Kidney (tissue), 14 donors: ENCODE data around the gene SLC22A4. TPM values are rescaled to one million over a fixed set of nuclear protein-coding genes. Genes with fewer than 3 reads are reported as not detected.

Experiments used
- DNase-seq, 5 donors: peaks; one replicate each; pipeline ENCODE4 v3.0.0-alpha.2; 2013 to 2020
- FAIRE-seq: peaks from 2 replicates; lab custom pipeline; 2012; peaks lifted over from hg19 to GRCh38; lab: Jason Lieb, UNC
- H3K27ac ChIP-seq, 2 donors: one replicate each; pipeline ENCODE4 v1.7.0; 2013; ENCODE audit warnings: low read depth in 2 of 2, low read length in 2 of 2, inconsistent platforms in 1 of 2
- H3K27me3 ChIP-seq: one replicate; pipeline ENCODE4 v1.7.1; 2013; ENCODE audit warnings: low read length, inconsistent platforms; ENCODE audit not compliant: control insufficient read depth, insufficient read depth
- H3K36me3 ChIP-seq, 3 donors: one replicate each; pipeline versions ENCODE4 v1.7.0 to v1.7.1; 2013; ENCODE audit warnings: low read length in 3 of 3, control low read depth in 1 of 3, inconsistent platforms in 1 of 3; ENCODE audit not compliant: insufficient read depth in 3 of 3, control insufficient read depth in 2 of 3
- H3K4me1 ChIP-seq, 3 donors: one replicate each; pipeline versions ENCODE4 v1.7.0 to v1.7.1; 2013; ENCODE audit warnings: low read length in 3 of 3, inconsistent platforms in 1 of 3, low read depth in 1 of 3; ENCODE audit not compliant: control insufficient read depth in 2 of 3, insufficient read depth in 2 of 3
- H3K4me3 ChIP-seq, 3 donors: one replicate each; pipeline versions ENCODE4 v1.7.0 to v1.8.1; 2013; ENCODE audit warnings: low read length in 3 of 3, control low read depth in 1 of 3, inconsistent platforms in 1 of 3
- H3K9ac ChIP-seq, 3 donors: one replicate each; pipeline versions ENCODE4 v1.7.0 to v1.7.1; 2013; ENCODE audit warnings: low read length in 3 of 3, control low read depth in 1 of 3, inconsistent platforms in 1 of 3
- H3K9me3 ChIP-seq, 3 donors: one replicate each; pipeline versions ENCODE4 v1.7.0 to v1.7.1; 2013; ENCODE audit warnings: low read length in 3 of 3, control low read depth in 1 of 3, inconsistent platforms in 1 of 3; ENCODE audit not compliant: control insufficient read depth in 2 of 3, insufficient read depth in 1 of 3
- CTCF ChIP-seq: IDR thresholded peaks from 3 replicates; pipeline ENCODE4 v1.5.1; 2012; ENCODE audit warnings: mild to moderate bottlenecking, moderate library complexity, borderline replicate concordance; ENCODE audit not compliant: insufficient read depth; ENCODE audit errors: extremely low read depth
- intact Hi-C: fragments of 100-400 bp; cut with DNase I; formaldehyde crosslinking; loops from one replicate; pipeline ENCODE4 v1.11.1; 2022
- polyA plus RNA-seq: library from polyadenylated mRNA; stranded (reverse); fragments of 350-450 nt; fragmentation: Illumina TruSeq; extraction: RNeasy Lipid Tissue Mini Kit (QIAGEN cat#74804); gene quantifications from one replicate; pipeline ENCODE4 v1.2.3, GENCODE V29; 2014; ENCODE audit warnings: low read depth, low replicate concordance; ENCODE audit not compliant: insufficient read depth
- total RNA-seq: library from RNA; stranded (reverse); fragmentation: NEBNext Ultra II Directional; extraction: Animal tissue kit (Norgen Biotek cat#: 25700); gene quantifications from one replicate; pipeline ENCODE4 v1.2.1, GENCODE V29; 2021
- donor health status: control.
- donor health status: control.
- donor health status: control.
- donor health status: control.
- donor health status: control.
- donor health status: DM: yes; HTN: yes; CAD: no.
- donor health status: Normal renal cell carcinoma (clear cell type).

The SLC22A4 gene
- total and polyA plus RNA-seq, 2 donors from 2014 or later, result 2.4 to 7.6 TPM

DNA sequence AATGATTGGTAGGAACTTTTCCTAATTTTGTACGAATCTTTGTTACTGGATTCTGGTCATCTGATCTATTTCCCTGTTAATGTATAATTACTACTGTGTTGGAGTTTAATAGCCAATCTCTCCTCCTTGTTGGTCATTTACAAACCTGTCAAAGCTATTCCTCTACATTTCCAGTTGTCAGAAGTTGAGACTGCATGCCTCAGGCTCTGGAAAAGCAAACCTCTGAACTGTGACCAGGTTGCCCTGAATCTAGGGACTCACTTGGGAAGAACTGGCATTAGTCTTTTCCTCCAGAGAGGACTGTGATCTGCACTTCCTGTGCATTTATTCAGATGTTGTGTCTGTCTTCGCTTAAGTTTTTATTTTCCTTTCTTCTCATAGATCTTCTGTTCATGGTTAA is 20.6 kb upstream of the SLC22A4 start:
- no peaks in the 10 kb centered on the region for H3K9me3 ChIP-seq
- intact Hi-C loops, result no loop called here
- peaks cover 0 to 2% (median 0%) of the 10 kb centered on the region in 3 donors for H3K36me3 ChIP-seq
- no peaks in the 10 kb centered on the region for H3K27me3 ChIP-seq
- H3K4me1 ChIP-seq, result peaks cover 0 to 18% (median 12%) of the 10 kb centered on the region in 3 donors
- peak; percentile 29 for FAIRE-seq
- DNase-seq, result peak in 2 of 5 donors; percentile 35 to 56
- peak overlapping the region in 1 of 3 donors; percentile 3 for H3K9ac ChIP-seq
- TF ChIP-seq CTCF, result no peak
- H3K27ac ChIP-seq, result peak overlapping the region; percentile 59 to 66
- H3K4me3 ChIP-seq, result peak overlapping the region in 2 of 3 donors; percentile 31 to 74

DNA sequence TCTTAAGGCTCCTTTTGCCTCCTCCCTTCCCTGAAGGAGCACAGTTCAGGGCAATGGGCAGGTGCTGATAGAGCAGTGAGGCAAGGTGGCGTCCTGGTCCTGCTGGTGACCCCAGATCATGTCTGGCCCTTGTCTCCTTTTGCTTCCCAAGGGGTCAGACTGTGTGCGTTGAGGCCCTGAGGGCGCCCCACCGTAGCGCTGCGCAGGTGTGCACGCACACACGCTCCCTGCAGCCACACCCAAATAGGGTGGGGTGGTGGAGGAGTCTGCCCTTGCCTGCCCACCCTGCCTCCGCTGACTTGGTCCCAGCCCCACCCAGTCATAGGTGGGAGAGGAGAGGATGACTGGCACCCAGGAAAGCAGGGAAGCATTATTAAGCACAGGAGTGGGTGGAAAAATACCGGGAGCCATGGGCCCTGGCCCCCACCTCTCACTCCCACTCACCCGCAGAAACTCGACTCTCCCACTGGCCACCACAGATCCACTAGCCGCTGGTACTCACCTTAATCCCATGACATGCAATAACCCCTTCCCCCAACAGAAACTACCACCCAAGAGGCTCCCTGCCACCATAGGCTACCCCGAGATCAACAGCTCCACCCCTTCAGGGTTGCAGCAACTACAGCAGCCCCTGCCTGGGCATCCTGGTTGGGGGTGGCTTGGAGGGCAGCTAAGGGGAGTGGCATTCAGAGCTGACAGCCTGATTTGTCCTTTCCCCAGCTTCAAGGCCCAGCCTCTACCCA is 20.0 kb upstream of the SLC22A4 start:
- H3K9ac ChIP-seq, result peak overlapping the region in 1 of 3 donors; percentile 3
- TF ChIP-seq CTCF, result no peak
- peaks cover 0 to 2% (median 0%) of the 10 kb centered on the region in 3 donors for H3K36me3 ChIP-seq
- H3K9me3 ChIP-seq, result no peaks in the 10 kb centered on the region
- DNase-seq (peak in 3 of 5 donors; percentile 31 to 81 (median 63)), FAIRE-seq (no peak)
- H3K27me3 ChIP-seq, result no peaks in the 10 kb centered on the region
- intact Hi-C loops, result no loop called here
- peak overlapping the region; percentile 30 to 74 (median 45) for H3K4me3 ChIP-seq
- H3K27ac ChIP-seq, result peak overlapping the region; percentile 59 to 66
- peaks cover 0 to 20% (median 17%) of the 10 kb centered on the region in 3 donors for H3K4me1 ChIP-seq

GRCh38 chr5:132275367-132276220 is 18.6 kb upstream of the SLC22A4 start:
- H3K9me3 ChIP-seq, result no peaks in the 10 kb centered on the region
- peak overlapping the region in 2 of 3 donors; percentile 74 to 77 for H3K4me3 ChIP-seq
- no peak for TF ChIP-seq CTCF
- peak overlapping the region in 1 of 2 donors; percentile 30 for H3K27ac ChIP-seq
- DNase-seq, result peak in 1 of 5 donors; percentile 31
- peaks cover 0 to 24% (median 18%) of the 10 kb centered on the region in 3 donors for H3K4me1 ChIP-seq
- intact Hi-C loops, result no loop called here
- peak overlapping the region in 1 of 3 donors; percentile 24 for H3K9ac ChIP-seq
- no peak for FAIRE-seq
- peaks cover 0 to 2% (median 0%) of the 10 kb centered on the region in 3 donors for H3K36me3 ChIP-seq
- no peaks in the 10 kb centered on the region for H3K27me3 ChIP-seq
